ENCODE measurements around the gene GCFC2. TPM values are rescaled to one million over a fixed set of nuclear protein-coding genes. Genes with fewer than 3 reads are reported as not detected.
A peak's percentile ranks its signal among the peaks of the same experiment; 100 is the strongest.

The GCFC2 gene
- total and polyA plus RNA-seq, 2 of the 13 experiments (the other 11 are each of a cell fraction or from before 2014, with no cell fraction given): 26.8 to 49.0 TPM

GRCh38 chr2:75709297-75709696 lies 1.4 kb downstream of the GCFC2 start (continued):
- TF ChIP-seq ZNF530 (CRISPR knock-in tag; IDR thresholded peaks at IDR 0.05; ENCODE audit: low read depth) (no peak), CERS6 (CRISPR knock-in tag; IDR thresholded peaks at IDR 0.05) (no peak), PCBP2 (optimal IDR thresholded peaks at IDR 0.05; ENCODE audit: low read depth, low read length, poor library complexity, severe bottlenecking) (no peak), THAP7 (CRISPR knock-in tag; IDR thresholded peaks at IDR 0.05) (no peak), PITX1 (CRISPR knock-in tag; IDR thresholded peaks at IDR 0.05) (no peak), RXRB (CRISPR knock-in tag; IDR thresholded peaks at IDR 0.05; ENCODE audit: borderline replicate concordance) (peak; percentile 31; the same call in 1 of the 2 replicates), FLYWCH1 (CRISPR knock-in tag; IDR thresholded peaks at IDR 0.05) (no peak), ZNF614 (CRISPR knock-in tag; IDR thresholded peaks at IDR 0.05; ENCODE audit: borderline replicate concordance) (no peak), ATAD3A (CRISPR knock-in tag; IDR thresholded peaks at IDR 0.05) (no peak), NR2C2 (CRISPR knock-in tag; IDR thresholded peaks at IDR 0.05; ENCODE audit: borderline replicate concordance) (no peak)
- TF ChIP-seq, protein P1, sequence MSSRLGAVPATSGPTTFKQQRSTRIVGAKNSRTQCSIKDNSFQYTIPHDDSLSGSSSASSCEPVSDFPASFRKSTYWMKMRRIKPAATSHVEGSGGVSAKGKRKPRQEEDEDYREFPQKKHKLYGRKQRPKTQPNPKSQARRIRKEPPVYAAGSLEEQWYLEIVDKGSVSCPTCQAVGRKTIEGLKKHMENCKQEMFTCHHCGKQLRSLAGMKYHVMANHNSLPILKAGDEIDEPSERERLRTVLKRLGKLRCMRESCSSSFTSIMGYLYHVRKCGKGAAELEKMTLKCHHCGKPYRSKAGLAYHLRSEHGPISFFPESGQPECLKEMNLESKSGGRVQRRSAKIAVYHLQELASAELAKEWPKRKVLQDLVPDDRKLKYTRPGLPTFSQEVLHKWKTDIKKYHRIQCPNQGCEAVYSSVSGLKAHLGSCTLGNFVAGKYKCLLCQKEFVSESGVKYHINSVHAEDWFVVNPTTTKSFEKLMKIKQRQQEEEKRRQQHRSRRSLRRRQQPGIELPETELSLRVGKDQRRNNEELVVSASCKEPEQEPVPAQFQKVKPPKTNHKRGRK (CRISPR knock-in tag; IDR thresholded peaks at IDR 0.05): no peak
- TF ChIP-seq, protein P2, sequence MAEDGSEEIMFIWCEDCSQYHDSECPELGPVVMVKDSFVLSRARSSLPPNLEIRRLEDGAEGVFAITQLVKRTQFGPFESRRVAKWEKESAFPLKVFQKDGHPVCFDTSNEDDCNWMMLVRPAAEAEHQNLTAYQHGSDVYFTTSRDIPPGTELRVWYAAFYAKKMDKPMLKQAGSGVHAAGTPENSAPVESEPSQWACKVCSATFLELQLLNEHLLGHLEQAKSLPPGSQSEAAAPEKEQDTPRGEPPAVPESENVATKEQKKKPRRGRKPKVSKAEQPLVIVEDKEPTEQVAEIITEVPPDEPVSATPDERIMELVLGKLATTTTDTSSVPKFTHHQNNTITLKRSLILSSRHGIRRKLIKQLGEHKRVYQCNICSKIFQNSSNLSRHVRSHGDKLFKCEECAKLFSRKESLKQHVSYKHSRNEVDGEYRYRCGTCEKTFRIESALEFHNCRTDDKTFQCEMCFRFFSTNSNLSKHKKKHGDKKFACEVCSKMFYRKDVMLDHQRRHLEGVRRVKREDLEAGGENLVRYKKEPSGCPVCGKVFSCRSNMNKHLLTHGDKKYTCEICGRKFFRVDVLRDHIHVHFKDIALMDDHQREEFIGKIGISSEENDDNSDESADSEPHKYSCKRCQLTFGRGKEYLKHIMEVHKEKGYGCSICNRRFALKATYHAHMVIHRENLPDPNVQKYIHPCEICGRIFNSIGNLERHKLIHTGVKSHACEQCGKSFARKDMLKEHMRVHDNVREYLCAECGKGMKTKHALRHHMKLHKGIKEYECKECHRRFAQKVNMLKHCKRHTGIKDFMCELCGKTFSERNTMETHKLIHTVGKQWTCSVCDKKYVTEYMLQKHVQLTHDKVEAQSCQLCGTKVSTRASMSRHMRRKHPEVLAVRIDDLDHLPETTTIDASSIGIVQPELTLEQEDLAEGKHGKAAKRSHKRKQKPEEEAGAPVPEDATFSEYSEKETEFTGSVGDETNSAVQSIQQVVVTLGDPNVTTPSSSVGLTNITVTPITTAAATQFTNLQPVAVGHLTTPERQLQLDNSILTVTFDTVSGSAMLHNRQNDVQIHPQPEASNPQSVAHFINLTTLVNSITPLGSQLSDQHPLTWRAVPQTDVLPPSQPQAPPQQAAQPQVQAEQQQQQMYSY (CRISPR knock-in tag; IDR thresholded peaks at IDR 0.05): no peak
- TF ChIP-seq, protein P3, sequence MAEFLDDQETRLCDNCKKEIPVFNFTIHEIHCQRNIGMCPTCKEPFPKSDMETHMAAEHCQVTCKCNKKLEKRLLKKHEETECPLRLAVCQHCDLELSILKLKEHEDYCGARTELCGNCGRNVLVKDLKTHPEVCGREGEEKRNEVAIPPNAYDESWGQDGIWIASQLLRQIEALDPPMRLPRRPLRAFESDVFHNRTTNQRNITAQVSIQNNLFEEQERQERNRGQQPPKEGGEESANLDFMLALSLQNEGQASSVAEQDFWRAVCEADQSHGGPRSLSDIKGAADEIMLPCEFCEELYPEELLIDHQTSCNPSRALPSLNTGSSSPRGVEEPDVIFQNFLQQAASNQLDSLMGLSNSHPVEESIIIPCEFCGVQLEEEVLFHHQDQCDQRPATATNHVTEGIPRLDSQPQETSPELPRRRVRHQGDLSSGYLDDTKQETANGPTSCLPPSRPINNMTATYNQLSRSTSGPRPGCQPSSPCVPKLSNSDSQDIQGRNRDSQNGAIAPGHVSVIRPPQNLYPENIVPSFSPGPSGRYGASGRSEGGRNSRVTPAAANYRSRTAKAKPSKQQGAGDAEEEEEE (CRISPR knock-in tag; IDR thresholded peaks at IDR 0.05; ENCODE audit: borderline replicate concordance): no peak
- TF ChIP-seq, protein P4, sequence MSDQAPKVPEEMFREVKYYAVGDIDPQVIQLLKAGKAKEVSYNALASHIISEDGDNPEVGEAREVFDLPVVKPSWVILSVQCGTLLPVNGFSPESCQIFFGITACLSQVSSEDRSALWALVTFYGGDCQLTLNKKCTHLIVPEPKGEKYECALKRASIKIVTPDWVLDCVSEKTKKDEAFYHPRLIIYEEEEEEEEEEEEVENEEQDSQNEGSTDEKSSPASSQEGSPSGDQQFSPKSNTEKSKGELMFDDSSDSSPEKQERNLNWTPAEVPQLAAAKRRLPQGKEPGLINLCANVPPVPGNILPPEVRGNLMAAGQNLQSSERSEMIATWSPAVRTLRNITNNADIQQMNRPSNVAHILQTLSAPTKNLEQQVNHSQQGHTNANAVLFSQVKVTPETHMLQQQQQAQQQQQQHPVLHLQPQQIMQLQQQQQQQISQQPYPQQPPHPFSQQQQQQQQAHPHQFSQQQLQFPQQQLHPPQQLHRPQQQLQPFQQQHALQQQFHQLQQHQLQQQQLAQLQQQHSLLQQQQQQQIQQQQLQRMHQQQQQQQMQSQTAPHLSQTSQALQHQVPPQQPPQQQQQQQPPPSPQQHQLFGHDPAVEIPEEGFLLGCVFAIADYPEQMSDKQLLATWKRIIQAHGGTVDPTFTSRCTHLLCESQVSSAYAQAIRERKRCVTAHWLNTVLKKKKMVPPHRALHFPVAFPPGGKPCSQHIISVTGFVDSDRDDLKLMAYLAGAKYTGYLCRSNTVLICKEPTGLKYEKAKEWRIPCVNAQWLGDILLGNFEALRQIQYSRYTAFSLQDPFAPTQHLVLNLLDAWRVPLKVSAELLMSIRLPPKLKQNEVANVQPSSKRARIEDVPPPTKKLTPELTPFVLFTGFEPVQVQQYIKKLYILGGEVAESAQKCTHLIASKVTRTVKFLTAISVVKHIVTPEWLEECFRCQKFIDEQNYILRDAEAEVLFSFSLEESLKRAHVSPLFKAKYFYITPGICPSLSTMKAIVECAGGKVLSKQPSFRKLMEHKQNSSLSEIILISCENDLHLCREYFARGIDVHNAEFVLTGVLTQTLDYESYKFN (CRISPR knock-in tag; conservative IDR thresholded peaks at IDR 0.05): 0 out of 2 replicates have a peak, but pooled peaks have one; percentile 25
- TF ChIP-seq, protein P5, sequence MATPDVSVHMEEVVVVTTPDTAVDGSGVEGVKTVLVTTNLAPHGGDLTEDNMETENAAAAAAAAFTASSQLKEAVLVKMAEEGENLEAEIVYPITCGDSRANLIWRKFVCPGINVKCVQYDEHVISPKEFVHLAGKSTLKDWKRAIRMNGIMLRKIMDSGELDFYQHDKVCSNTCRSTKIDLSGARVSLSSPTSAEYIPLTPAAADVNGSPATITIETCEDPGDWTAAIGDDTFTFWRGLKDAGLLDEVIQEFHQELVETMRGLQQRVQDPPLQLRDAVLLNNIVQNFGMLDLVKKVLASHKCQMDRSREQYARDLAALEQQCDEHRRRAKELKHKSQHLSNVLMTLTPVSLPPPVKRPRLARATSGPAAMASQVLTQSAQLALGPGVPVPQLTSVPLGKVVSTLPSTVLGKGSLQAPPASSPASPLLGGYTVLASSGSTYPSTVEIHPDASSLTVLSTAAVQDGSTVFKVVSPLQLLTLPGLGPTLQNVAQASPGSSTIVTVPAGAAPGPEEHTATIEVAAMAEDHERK (CRISPR knock-in tag; IDR thresholded peaks at IDR 0.05; ENCODE audit: low read depth): no peak
